Measurements from ENCODE around the gene AHRR.
"Not testable (repeated sequence)": the region's sequence is repeated elsewhere in the genome, so short reads cannot be mapped to it uniquely, and the experiment has no call there.

AHRR gene

DNA sequence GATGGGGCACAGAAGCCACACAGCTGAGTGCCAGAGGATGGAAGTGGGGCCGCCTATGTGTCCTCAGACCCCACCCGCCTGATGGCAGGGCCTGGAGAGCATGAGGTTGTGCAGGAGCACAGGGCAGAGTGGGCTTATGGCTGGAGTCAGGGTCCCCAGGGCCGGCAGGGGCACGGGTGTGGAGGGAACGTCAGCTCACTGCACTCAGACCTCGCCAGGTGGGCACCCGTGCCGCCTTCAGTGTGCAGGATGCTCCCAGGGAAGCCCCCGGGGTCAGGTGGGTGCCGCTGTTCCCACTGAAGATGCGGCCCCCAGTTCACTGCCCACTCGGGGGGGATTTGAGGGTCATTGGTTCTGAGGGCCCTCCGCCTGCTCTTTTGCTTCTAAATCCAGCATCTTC, 156.4 kb downstream of the AHRR start:
- H3K4me1 Mint-ChIP-seq (ENCODE audit: low read depth): peaks cover 5% of the 10 kb centered on the region
- H3K27ac Mint-ChIP-seq: no peak overlapping the region
- no peaks in the 10 kb centered on the region for H3K9me3 Mint-ChIP-seq
- H3K27me3 Mint-ChIP-seq (ENCODE audit: low read depth): peaks cover 7% of the 10 kb centered on the region
- H3K36me3 Mint-ChIP-seq (ENCODE audit: low read depth): no peaks in the 10 kb centered on the region
- no peak overlapping the region for H3K4me3 Mint-ChIP-seq

DNA sequence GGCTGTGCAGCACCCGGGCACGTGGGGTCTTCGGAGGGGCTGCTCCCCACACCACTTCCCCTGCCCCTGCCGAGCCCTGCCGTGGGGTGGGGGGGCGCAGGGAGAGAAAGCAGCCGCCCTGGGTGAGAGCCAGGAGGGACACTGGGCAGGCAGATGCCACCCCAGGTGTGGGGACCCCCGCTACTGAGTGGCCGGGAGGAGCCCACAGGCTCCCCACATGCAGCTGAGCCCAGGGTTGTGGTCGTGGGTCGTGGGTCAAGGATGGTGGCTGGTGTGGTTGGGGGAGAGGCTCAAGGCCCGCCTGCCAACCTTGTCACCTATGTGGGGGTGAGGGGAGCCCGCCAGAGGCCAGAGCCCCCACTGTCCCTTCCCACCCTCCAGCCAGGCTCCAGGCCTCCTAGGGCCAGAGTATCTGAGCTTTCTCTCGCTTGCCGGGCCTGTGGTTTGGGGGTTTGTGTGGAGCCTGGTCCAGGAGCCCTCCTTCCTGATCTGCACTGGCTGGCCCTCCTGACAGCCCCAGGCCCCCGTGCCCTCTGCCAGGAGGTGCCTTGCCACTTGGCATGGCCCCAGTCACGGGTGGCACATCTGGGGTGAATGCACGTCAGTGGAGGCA, 157.0 kb downstream of the AHRR start:
- no peaks in the 10 kb centered on the region for H3K36me3 Mint-ChIP-seq (ENCODE audit: low read depth)
- peaks cover 5% of the 10 kb centered on the region for H3K4me1 Mint-ChIP-seq (ENCODE audit: low read depth)
- H3K4me3 Mint-ChIP-seq: no peak overlapping the region

DNA sequence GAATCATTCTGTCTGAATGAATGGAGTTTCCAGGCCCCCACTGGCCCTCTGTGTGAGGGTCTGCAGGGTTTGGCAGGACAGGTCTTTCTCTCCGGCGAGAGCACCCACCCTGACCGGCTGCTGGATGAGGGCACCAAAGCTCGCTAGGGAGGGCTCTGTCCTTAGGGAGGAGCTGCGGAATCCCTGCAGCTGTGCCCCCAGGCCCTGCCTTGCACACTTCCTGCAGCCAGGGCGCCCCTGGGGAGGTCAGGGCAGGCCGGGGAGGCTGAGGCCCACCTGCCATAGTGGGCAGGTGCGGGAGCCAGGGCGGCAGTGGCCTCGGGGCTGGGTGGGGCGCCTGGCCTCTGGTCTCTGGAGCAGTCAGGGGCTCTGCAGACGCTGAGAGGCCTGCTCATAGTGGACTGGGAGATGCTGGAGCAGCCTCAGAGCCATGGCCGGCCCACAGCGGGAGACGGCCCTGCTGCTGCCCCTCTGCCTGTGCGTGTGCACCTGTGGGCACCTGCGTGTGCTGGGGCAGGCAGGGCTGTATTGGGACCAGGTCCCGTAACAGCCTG, 157.5 kb downstream of the AHRR start:
- H3K9me3 Mint-ChIP-seq: no peaks in the 10 kb centered on the region
- H3K4me3 Mint-ChIP-seq: no peak overlapping the region
- peaks cover 3% of the 10 kb centered on the region for H3K4me1 Mint-ChIP-seq (ENCODE audit: low read depth)
- H3K36me3 Mint-ChIP-seq (ENCODE audit: low read depth): no peaks in the 10 kb centered on the region
- H3K27me3 Mint-ChIP-seq (ENCODE audit: low read depth): peaks cover 4% of the 10 kb centered on the region
- no peak overlapping the region for H3K27ac Mint-ChIP-seq

More for the DNA sequence above, 157.0 kb downstream of the AHRR start:
- peaks cover 7% of the 10 kb centered on the region for H3K27me3 Mint-ChIP-seq (ENCODE audit: low read depth)
- no peaks in the 10 kb centered on the region for H3K9me3 Mint-ChIP-seq
- no peak overlapping the region for H3K27ac Mint-ChIP-seq

DNA sequence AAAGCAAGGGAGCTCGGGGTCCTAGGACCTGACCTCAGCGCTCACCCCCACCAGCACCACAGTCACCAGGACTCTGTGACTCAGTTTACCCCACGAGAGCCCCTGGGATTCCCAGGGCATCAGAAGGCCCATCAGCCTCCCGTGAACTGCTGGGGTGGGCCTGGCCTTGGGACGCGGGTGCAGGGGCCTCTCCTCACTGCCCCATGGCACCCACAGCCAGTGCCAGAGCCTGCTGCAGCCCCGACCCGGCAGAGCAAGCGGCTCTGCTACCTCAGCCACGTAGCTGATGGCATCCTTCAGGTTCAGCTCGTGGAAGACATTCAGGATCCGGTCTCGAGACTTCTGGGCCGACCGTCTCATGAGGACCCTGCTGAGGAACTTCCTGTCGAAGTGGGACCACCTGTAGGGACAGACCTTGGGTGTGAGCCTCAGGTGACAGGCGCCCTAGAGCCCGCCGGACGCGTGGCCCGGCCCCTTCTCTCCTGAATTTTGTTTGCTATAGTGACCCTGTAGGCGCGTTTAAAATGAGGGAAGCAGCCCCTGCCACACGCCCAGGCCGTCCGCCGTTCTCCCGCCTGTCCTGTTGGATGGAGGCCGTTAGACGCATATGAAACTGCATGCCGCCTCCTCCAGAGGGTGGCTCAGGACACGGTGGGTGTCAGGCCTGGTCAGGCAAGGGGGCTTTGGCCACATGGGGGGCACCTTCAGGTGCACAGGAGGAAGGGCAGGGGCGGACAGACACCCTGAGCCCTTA, 158.2 kb downstream of the AHRR start:
- Mint-ChIP-seq H3K9me3 (no peaks in the 10 kb centered on the region), H3K4me3 (no peak overlapping the region), H3K4me1 (ENCODE audit: low read depth) (peaks cover 2% of the 10 kb centered on the region), H3K27me3 (ENCODE audit: low read depth) (peaks cover 4% of the 10 kb centered on the region), H3K36me3 (ENCODE audit: low read depth) (no peaks in the 10 kb centered on the region), H3K27ac (no peak overlapping the region)

DNA sequence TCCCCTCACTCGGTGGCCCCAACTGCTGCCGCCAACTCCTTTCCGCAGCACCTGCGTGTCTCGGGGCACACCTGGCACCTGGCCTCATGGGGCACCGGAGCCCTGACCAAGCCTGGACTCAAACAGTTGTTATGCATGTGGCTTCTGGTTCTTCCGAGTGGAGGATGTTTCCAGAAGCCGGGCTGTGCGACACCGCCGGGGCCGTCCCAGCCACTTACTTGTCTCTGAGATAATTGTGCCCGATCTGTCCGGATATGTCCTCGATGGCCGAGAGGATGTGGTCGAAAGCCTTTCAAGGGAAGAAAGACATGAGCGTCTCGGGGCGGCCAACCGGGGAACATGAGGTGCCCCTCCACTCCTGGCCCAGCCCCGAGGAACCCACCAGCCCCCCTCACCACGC, 159.8 kb downstream of the AHRR start:
- no peaks in the 10 kb centered on the region for H3K4me1 Mint-ChIP-seq (ENCODE audit: low read depth)
- no peak overlapping the region for H3K4me3 Mint-ChIP-seq
- H3K27me3 Mint-ChIP-seq (ENCODE audit: low read depth): no peaks in the 10 kb centered on the region
- no peaks in the 10 kb centered on the region for H3K36me3 Mint-ChIP-seq (ENCODE audit: low read depth)
- H3K27ac Mint-ChIP-seq: no peak overlapping the region
- H3K9me3 Mint-ChIP-seq: no peaks in the 10 kb centered on the region

DNA sequence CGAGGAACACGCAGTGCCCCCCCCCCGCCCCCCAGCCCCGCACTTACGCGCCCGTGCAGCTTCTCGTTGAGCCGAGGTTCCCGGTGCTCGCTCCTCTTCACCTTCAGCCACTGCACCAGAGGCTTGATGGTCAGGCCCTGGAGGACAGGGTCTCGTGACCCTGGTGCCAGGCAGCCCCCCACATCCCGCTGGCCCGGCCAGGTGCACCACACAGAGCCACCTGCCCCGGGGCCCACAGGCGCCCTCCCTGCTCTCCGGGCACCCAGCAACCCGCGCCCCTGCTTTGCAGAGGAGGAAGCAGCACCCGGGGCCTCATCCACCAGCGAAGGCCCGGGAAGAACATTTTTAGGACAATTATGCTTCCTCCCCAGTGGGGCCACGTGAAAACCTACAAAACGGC, 160.5 kb downstream of the AHRR start:
- no peak overlapping the region for H3K4me3 Mint-ChIP-seq
- no peaks in the 10 kb centered on the region for H3K9me3 Mint-ChIP-seq
- no peaks in the 10 kb centered on the region for H3K4me1 Mint-ChIP-seq (ENCODE audit: low read depth)
- H3K27me3 Mint-ChIP-seq (ENCODE audit: low read depth): no peaks in the 10 kb centered on the region
- no peaks in the 10 kb centered on the region for H3K36me3 Mint-ChIP-seq (ENCODE audit: low read depth)
- no peak overlapping the region for H3K27ac Mint-ChIP-seq

DNA sequence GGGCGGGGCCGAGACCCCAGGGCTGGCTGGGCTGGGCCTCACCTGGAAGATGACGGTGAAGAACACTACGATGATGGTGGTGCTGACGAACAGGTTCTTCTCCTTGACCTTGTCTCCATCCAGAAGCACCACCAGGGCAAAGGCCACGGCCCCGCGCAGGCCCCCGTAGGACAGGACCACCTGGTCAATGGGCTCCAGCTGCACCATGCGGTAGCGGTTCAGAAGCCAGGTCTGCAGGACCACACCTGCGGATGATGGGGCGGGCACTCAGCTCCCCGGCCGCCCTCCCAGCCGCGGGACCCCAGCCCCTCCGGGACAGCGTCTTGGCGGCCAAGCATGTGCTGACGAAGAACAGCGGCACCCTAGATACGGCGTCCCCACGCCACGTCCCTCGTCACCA, 161.0 kb downstream of the AHRR start:
- no peaks in the 10 kb centered on the region for H3K9me3 Mint-ChIP-seq
- no peaks in the 10 kb centered on the region for H3K36me3 Mint-ChIP-seq (ENCODE audit: low read depth)
- H3K27ac Mint-ChIP-seq: no peak overlapping the region
- H3K27me3 Mint-ChIP-seq (ENCODE audit: low read depth): no peaks in the 10 kb centered on the region
- H3K4me1 Mint-ChIP-seq (ENCODE audit: low read depth): no peaks in the 10 kb centered on the region
- no peak overlapping the region for H3K4me3 Mint-ChIP-seq

DNA sequence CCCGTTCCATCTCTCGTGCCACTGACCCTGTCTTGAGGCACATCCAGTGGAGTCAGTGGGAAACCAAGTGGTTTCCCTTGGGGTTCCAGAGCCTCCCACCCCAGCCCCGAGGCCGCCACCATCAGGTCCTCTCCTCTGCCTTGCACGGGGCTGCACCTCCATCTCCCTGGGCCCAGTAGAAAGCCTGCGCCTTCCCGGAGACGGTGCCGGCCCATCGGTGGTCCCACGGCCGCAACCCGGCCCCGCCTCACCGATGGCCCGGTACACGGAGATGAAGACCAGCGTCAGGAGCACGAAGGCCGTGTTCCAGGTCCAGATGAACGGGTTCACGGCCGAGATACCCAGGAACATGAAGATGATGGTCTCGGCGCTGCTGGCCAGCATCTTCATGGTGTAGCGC, 161.5 kb downstream of the AHRR start:
- Mint-ChIP-seq H3K9me3 (no peaks in the 10 kb centered on the region), H3K4me3 (no peak overlapping the region), H3K27me3 (ENCODE audit: low read depth) (no peaks in the 10 kb centered on the region), H3K27ac (no peak overlapping the region), H3K4me1 (ENCODE audit: low read depth) (no peaks in the 10 kb centered on the region), H3K36me3 (ENCODE audit: low read depth) (no peaks in the 10 kb centered on the region)

DNA sequence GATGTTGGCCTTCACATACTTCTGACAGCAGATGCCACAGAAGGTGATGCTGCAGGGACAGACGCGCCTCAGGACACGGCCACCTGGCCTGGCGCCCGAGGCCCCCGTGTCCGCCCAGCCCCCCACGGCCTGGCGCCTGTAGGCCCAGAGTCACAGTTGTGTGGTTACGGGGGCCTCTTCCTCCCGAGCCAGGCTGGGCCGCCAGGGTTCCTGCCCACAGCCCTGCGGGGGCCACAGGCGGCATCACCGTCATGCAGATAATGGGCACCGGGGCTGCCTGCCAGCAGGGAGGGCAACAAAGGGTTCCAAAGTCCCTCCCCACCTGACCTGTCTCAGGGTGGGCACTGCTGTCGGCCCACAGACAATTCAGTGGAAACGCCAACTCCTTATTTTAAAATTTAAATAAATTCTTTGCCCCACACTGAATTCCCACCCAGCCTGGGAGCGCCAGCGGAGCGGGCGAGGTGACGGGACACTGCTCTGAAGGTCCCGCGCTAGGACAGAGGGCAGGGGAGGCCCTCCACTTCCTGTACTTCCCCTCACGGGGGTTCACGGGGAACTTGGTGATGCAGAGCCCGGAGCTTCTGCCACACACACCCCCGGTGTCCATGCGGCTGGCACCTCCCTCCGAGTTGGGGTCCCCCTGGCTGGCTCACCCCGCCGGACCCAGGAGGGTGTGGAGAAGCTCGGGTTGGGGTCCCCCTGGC, 162.1 kb downstream of the AHRR start:
- H3K4me1 Mint-ChIP-seq (ENCODE audit: low read depth): no peaks in the 10 kb centered on the region
- no peaks in the 10 kb centered on the region for H3K9me3 Mint-ChIP-seq
- no peaks in the 10 kb centered on the region for H3K36me3 Mint-ChIP-seq (ENCODE audit: low read depth)
- H3K27me3 Mint-ChIP-seq (ENCODE audit: low read depth): no peaks in the 10 kb centered on the region
- H3K27ac Mint-ChIP-seq: no peak overlapping the region
- no peak overlapping the region for H3K4me3 Mint-ChIP-seq

DNA sequence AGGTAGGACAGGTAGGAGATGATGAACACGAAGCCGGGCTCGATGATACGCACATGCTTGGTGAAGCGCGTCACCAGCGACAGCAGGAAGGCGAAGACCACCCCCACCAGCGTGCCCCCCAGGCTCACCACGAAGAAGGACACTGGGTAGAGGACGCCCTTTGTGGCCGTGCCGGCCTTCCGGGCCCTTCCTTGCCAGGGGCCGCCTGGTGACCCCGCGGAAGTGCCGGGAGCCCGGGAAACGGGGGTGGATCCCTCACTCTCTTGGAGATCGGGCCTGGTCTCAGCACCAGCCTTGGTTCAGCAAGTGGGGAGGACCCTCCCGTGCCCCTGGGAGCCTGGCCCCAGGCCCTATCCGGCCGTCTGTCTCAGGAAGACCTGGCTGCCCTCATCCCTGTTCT, 163.0 kb downstream of the AHRR start:
- Mint-ChIP-seq H3K27ac (no peak overlapping the region), H3K4me3 (no peak overlapping the region), H3K27me3 (ENCODE audit: low read depth) (no peaks in the 10 kb centered on the region), H3K9me3 (no peaks in the 10 kb centered on the region), H3K4me1 (ENCODE audit: low read depth) (no peaks in the 10 kb centered on the region), H3K36me3 (ENCODE audit: low read depth) (no peaks in the 10 kb centered on the region)

DNA sequence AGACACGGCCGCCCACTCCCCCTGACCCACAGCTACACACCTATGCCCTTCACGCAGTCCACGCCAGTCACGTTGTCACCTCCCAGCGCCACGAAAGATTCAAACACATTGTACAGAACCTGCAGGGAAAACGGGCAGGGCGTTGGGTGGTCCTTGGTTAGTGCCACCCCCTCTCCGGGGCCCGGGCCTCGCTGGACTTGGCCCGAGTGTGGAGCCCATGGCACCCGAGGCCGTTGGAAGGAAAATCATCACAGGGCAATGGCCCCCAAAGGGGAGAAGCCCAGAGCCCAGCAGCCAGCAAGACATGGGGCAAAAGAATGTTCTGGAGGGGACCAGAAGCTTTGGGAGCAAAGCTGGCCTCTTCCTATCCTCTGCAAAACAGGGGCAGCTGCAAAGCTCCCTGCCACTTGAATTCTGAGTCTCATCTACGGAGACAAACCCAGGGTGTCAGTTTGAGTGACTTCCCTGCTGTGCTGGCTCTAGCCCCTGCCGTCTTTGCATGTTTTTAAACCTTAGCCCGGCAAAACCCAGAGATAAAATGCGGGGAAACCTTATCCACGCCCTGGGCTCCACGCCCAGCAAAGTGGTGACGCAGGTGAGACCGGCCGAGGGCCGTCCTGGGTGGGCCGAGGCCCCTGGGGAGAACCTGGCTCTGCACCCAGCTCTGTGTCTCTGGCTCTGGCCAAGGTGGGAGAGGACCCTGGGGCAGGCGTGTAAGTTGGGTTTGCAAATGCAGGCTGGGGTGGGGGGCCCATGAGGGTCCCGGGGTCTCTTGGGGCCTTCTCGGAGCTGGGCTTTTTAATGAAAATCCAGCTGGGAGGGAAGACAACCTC, 163.8 kb downstream of the AHRR start:
- no peaks in the 10 kb centered on the region for H3K27me3 Mint-ChIP-seq (ENCODE audit: low read depth)
- H3K36me3 Mint-ChIP-seq (ENCODE audit: low read depth): no peaks in the 10 kb centered on the region
- H3K4me1 Mint-ChIP-seq (ENCODE audit: low read depth): no peaks in the 10 kb centered on the region
- no peaks in the 10 kb centered on the region for H3K9me3 Mint-ChIP-seq
- H3K27ac Mint-ChIP-seq: no peak overlapping the region
- H3K4me3 Mint-ChIP-seq: no peak overlapping the region

DNA sequence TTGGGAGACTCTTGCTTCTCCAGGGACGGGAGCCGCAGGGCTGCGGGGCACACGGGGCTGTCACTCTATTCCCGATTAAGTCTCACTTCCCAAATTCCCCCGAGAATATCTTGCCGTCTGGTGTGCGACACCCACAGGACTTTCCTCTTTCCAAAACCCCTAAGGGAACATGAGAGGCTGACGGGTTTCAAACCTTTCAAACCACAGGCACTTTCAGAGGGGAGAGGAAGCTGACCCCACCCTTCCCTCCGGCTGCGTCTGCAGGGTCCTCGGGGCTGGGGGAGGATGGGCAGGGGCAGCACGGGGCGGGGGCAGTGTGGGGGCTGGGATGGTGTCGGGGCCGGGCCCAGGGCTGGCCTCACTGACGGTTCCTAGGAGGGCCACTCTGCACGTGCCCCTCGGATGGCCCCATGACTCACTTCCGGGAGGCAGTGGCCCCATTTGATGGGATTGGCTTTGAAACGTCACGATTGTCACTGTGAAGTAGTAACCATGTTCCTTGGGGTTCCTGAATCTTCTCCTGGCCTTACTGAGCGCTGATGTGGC, 164.5 kb downstream of the AHRR start:
- Mint-ChIP-seq H3K36me3 (ENCODE audit: low read depth) (no peaks in the 10 kb centered on the region), H3K4me1 (ENCODE audit: low read depth) (no peaks in the 10 kb centered on the region), H3K9me3 (no peaks in the 10 kb centered on the region), H3K4me3 (no peak overlapping the region), H3K27me3 (ENCODE audit: low read depth) (no peaks in the 10 kb centered on the region), H3K27ac (no peak overlapping the region)

DNA sequence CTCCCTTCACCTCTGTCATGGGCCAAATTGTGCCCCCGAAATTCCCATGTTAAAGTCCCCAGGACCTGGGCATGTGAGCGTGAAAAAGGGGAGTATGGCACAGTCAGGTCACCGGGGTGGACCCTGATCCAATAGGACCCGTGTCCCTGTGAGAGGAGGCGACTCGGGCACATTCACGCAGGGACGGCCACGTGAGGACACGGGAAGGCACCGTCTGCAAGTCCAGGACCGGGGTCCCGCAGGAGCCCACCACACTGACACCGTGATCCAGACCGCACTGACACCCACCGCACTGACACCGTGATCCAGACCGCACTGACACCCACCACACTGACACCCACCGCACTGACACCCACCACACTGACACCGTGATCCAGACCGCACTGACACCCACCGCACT, 165.1 kb downstream of the AHRR start:
- H3K9me3 Mint-ChIP-seq; H3K4me1 Mint-ChIP-seq (ENCODE audit: low read depth); H3K27ac Mint-ChIP-seq; H3K36me3 Mint-ChIP-seq (ENCODE audit: low read depth); H3K4me3 Mint-ChIP-seq; H3K27me3 Mint-ChIP-seq (ENCODE audit: low read depth): not testable (repeated sequence)

Measured in T-helper 1 cell treated with Interleukin-12 subunit alpha and Interleukin-12 subunit beta and Interleukin-4 antibody, amounts not matched to agents 30 μg/mL and 1 μg/mL, for 36 hours (primary cell).